Colon (tissue), 2 donors: ENCODE results near the gene GRID1.
"Not testable (repeated sequence)": the region's sequence is repeated elsewhere in the genome, so short reads cannot be mapped to it uniquely, and the experiment has no call there.

Experiments used
- FAIRE-seq: peaks from 2 replicates; lab custom pipeline; 2012; peaks lifted over from hg19 to GRCh38; lab: Jason Lieb, UNC
- donor health status: control.
- donor health status: control.

Gene GRID1

GRCh38 chr10:85791818-85792532 is 574.6 kb downstream of the GRID1 start:
- no peak for FAIRE-seq

- no peak for FAIRE-seq
Measured at GRCh38 chr10:85789982-85790789, 576.4 kb downstream of the GRID1 start.

- FAIRE-seq, result no peak
Measured at GRCh38 chr10:85789125-85789524, 577.5 kb downstream of the GRID1 start.

- no peak for FAIRE-seq
Measured at GRCh38 chr10:85788570-85788969, 578.0 kb downstream of the GRID1 start.

GRCh38 chr10:85787881-85788280 is 578.7 kb downstream of the GRID1 start:
- FAIRE-seq, result no peak

DNA sequence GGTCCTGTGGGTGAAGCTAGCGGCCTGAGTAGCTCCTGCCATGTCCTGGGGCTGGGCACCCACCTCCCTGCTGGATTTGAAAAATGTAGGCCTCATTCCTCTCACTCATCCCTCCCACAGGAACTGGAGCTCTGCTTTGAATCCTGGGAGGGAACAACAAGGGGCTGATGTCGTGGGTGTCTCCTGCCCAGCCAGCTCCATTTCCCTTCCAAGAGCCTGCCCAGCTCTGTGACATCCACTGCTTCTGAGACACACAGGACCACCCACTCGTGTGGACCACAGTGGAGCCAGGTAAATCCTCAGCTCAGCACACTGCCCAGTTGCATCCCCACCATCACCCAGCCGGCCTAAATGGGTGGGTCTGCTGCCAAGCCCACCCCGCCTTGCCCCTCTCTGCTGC is 579.2 kb downstream of the GRID1 start:
- FAIRE-seq, result no peak

GRCh38 chr10:85786401-85786899 is 580.1 kb downstream of the GRID1 start:
- FAIRE-seq, result no peak

- FAIRE-seq, result no peak
Measured at GRCh38 chr10:85784792-85785191, 581.8 kb downstream of the GRID1 start.

DNA sequence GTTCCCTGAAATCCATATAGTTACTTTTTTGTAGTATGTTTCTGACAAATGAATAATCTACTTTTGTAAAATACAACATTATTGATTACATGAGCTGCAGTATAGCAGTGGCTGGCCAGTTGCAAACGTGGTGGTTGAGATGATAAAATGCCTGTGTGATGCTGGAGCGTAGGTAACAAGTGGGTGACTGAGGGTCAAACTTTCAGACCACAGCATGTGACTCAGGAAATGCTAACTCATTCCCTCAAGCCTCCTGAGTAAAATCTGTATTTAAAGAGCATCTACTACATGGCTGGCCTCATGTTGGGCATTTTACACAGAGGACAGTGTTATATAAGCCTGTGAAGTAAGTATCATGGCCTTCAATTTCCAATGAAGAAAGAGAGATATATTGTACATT is 585.2 kb downstream of the GRID1 start:
- no peak for FAIRE-seq

- FAIRE-seq, result no peak
Measured at GRCh38 chr10:85778074-85778473, 588.5 kb downstream of the GRID1 start.

GRCh38 chr10:85767891-85768290 is 598.7 kb downstream of the GRID1 start:
- no peak for FAIRE-seq

GRCh38 chr10:85764108-85764507 is 602.5 kb downstream of the GRID1 start:
- no peak for FAIRE-seq

- no peak for FAIRE-seq
Measured at GRCh38 chr10:85761906-85762445, 604.6 kb downstream of the GRID1 start.

DNA sequence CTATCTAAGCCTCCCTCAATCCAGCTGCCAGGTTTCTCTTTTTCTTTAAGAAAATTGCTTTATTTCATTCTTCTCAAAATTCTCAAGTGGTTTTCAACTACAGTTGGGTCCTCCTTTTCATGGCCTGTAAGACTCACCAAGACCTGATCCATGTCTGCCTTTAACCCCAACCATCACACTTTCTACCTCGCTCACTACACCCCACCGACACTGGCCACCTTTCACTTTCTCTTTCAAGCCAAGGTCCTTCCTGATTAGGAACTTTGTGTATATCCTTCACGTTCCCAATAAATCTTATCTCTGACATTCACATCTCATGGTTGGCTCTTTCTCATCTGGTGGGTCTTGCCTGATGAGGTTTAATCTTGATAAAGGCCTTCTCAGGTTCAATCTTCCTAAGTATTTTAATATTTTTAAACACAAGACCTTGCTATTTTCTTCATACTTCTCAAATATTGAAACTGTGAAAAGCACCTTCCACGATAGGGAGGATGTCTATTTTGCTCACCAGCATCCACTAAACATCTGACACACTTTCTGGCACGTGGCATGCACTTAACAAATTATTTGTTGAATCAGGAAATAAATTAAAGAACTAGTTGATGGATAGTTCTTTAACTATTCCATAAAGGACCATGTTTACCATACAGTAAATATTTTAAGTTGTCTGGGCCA is 624.8 kb downstream of the GRID1 start:
- no peak for FAIRE-seq

DNA sequence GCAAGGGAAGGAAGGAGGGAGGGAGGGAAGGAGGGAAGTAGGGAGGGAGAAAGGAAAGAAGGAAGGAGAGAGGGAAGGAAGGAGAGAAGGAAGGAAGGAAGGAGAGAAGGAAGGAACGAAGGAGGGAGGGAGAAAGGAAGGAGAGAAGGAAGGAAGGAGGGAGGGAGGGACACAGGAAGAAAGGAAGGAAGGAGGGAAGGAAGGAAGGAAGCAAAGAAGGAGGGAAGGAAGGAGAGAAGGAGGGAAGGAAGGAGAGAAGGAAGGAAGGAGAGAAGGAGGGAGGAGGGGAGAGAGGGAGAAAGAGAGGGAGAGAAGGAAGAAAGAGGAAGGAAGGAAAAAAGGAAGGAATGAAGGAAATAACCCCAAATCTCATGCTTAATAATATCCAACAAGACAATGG is 630.6 kb downstream of the GRID1 start:
- FAIRE-seq, result no peak

DNA sequence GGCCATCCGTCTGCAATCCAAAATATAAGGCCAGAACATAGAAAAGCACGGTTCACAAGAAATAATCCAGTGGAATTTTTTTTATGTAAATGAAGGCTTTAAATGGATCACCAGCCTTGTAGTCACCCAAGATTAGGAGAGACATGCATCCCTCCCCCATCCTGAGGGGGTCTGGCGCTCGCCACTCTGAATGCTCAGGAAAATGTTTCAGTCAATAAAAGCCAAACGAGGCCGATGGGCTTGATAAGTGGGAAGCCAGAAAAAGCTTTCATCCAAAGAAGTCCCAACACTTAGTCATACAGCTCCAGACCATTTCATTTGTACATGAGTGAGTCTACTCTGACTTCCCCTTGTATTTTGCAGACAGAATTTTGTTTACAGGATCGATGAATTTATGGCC is 631.8 kb downstream of the GRID1 start:
- no peak for FAIRE-seq

DNA sequence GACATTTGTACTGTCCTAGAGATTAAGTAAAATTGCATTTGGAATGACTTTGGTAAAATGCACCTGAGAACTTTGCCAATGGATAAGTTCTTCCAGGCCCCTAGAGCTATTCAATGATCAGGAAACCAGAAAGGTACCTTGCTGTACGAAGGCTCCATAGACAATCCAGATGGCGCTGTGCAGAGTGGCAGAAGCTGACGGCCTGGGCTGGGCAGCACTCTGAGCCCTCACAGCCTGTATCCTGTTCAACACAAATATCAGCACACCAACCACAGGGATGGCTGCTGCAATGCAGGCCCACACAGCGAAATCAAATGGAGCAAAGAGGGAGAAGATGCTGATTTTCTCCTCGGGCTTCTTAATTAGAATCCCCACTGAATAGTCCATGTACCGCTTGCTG is 642.4 kb downstream of the GRID1 start:
- FAIRE-seq, result no peak

GRCh38 chr10:85720931-85721590 is 645.5 kb downstream of the GRID1 start:
- no peak for FAIRE-seq

DNA sequence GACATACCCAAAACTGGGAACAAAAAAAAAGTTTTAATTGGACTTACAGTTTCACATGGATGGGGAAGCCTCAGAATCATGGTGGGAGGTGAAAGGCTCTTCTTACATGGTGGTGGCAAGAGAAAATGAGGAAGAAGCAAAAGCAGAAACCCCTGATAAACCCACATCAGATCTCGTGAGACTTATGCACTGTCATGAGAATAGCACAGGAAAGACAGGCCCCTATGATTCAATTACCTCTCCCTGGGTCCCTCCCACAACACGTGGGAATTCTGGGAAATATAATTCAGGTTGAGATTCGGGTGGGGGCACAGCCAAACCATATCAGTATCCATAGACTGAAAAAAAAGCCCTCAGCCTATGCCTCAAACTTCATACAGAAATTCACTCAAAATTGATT is 647.2 kb downstream of the GRID1 start:
- FAIRE-seq, result no peak

GRCh38 chr10:85713885-85714284 is 652.7 kb downstream of the GRID1 start:
- FAIRE-seq, result no peak

GRCh38 chr10:85702768-85703167 is 663.8 kb downstream of the GRID1 start:
- FAIRE-seq, result no peak

DNA sequence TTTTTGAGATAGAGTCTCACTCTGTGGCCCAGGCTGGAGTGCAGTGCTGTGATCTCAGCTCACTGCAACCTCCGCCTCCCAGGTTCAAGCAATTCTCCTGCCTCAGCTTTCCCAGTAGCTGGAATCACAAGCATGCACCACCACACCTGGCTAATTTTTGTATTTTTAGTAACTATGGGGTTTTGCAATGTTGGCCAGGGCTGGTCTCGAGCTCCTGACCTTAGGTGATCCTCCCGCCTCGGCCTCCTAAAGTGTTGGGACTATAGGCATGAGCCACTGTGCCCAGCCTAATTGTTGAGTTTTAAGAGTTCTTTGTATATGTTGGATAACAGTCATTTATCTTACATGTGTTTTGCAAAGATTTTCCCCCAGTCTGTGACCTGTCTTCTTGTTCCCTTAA is 667.5 kb downstream of the GRID1 start:
- FAIRE-seq, result not testable (repeated sequence)
